Muscle layer of colon (tissue), 2 donors: ENCODE results near the gene PLCG1.
A peak's percentile ranks its signal among the peaks of the same experiment; 100 is the strongest.
"Not testable (repeated sequence)": the region's sequence is repeated elsewhere in the genome, so short reads cannot be mapped to it uniquely, and the experiment has no call there.

Source experiments
- H3K27ac ChIP-seq: one replicate; pipeline ENCODE4 v1.7.0; 2013; ENCODE audit warnings: low read depth, mild to moderate bottlenecking, low read length, moderate library complexity
- H3K27me3 ChIP-seq, 2 donors: one replicate each; pipeline ENCODE4 v1.7.0; 2013; ENCODE audit warnings: low read length in 2 of 2, mild to moderate bottlenecking in 2 of 2; ENCODE audit not compliant: insufficient read depth in 2 of 2, control insufficient read depth in 1 of 2
- H3K36me3 ChIP-seq: one replicate; pipeline ENCODE4 v1.7.0; 2013; ENCODE audit warnings: mild to moderate bottlenecking, low read length; ENCODE audit not compliant: insufficient read depth
- H3K4me1 ChIP-seq: one replicate; pipeline ENCODE4 v1.7.0; 2013; ENCODE audit warnings: mild to moderate bottlenecking, low read length; ENCODE audit not compliant: insufficient read depth
- H3K4me3 ChIP-seq, 2 donors: one replicate each; pipeline ENCODE4 v1.7.0; 2013; ENCODE audit warnings: low read length in 2 of 2, low read depth in 1 of 2, mild to moderate bottlenecking in 1 of 2, moderate library complexity in 1 of 2
- H3K9ac ChIP-seq: one replicate; pipeline ENCODE4 v1.7.0; 2013; ENCODE audit warnings: low read length
- H3K9me3 ChIP-seq: one replicate; pipeline ENCODE4 v1.7.0; 2013; ENCODE audit warnings: mild to moderate bottlenecking, low read length
- donor health status: abdominal sarcoma.
- donor health status: Adenocarcinoma of cecum.

Gene PLCG1

GRCh38 chr20:41110012-41110411, 27.3 kb upstream of the PLCG1 start:
- no peaks in the 10 kb centered on the region for H3K27me3 ChIP-seq
- no peak overlapping the region for H3K4me3 ChIP-seq
- no peaks in the 10 kb centered on the region for H3K4me1 ChIP-seq
- H3K9ac ChIP-seq = no peak overlapping the region
- no peaks in the 10 kb centered on the region for H3K9me3 ChIP-seq
- peaks cover 54% of the 10 kb centered on the region for H3K36me3 ChIP-seq
- H3K27ac ChIP-seq = no peak overlapping the region

- Histone ChIP-seq H3K4me3 (no peak overlapping the region), H3K9ac (no peak overlapping the region), H3K27ac (no peak overlapping the region), H3K4me1 (no peaks in the 10 kb centered on the region), H3K27me3 (no peaks in the 10 kb centered on the region), H3K36me3 (peaks cover 65% of the 10 kb centered on the region), H3K9me3 (no peaks in the 10 kb centered on the region)
Measured at GRCh38 chr20:41110930-41111577, 26.3 kb upstream of the PLCG1 start.

DNA sequence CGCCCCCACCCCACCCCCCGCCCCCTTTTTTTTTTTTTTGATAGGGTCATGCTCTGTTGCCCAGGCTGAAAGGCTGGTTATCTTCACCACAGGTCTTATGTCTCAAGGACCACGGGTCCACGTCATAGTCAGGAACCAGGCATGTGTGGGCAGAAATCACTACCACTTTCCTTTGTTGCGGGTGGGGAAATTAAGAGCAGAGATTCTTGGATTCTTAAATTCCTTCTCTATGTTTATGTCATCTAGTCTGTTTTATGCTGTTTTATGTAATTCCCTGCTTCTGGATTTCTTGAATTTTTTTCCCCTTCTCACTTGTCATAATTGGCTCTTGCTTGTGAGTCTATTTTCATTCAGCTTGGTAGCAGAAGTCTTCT, 25.8 kb upstream of the PLCG1 start:
- H3K4me1 ChIP-seq = no peaks in the 10 kb centered on the region
- H3K4me3 ChIP-seq = no peak overlapping the region
- H3K36me3 ChIP-seq = peaks cover 70% of the 10 kb centered on the region
- H3K27me3 ChIP-seq = no peaks in the 10 kb centered on the region
- no peak overlapping the region for H3K9ac ChIP-seq
- no peak overlapping the region for H3K27ac ChIP-seq
- H3K9me3 ChIP-seq = no peaks in the 10 kb centered on the region

GRCh38 chr20:41116282-41116956, 20.9 kb upstream of the PLCG1 start:
- Histone ChIP-seq H3K27me3 (no peaks in the 10 kb centered on the region), H3K4me3 (no peak overlapping the region), H3K36me3 (peaks cover 74% of the 10 kb centered on the region), H3K4me1 (peaks cover 12% of the 10 kb centered on the region), H3K27ac (no peak overlapping the region), H3K9me3 (no peaks in the 10 kb centered on the region), H3K9ac (no peak overlapping the region)

DNA sequence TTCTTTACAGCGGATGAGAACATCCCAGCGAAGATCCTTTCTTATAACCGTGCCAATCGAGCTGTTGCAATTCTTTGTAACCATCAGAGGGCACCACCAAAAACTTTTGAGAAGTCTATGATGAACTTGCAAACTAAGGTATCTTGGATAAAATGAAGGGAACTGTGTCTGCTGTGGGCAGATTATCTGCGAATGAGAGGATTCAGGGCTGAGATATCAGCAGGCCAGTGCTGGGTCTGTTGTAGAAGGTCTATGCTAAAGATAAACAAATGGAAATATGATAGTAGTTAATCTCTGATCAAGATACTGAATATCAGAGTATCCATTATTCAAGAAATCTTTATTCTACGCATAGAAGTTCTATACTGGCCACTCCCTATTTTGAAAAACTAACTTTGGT, 19.2 kb upstream of the PLCG1 start:
- not testable (repeated sequence) for H3K9me3 ChIP-seq, H3K27ac ChIP-seq, H3K9ac ChIP-seq, H3K4me3 ChIP-seq, H3K27me3 ChIP-seq
- peaks cover 12% of the 10 kb centered on the region for H3K4me1 ChIP-seq
- peaks cover 75% of the 10 kb centered on the region for H3K36me3 ChIP-seq

GRCh38 chr20:41118632-41119031, 18.7 kb upstream of the PLCG1 start:
- peaks cover 12% of the 10 kb centered on the region for H3K4me1 ChIP-seq
- peaks cover 77% of the 10 kb centered on the region for H3K36me3 ChIP-seq
- H3K9ac ChIP-seq = no peak overlapping the region
- no peaks in the 10 kb centered on the region for H3K9me3 ChIP-seq
- no peak overlapping the region for H3K27ac ChIP-seq
- H3K4me3 ChIP-seq = no peak overlapping the region
- H3K27me3 ChIP-seq = no peaks in the 10 kb centered on the region

GRCh38 chr20:41119614-41120561, 17.5 kb upstream of the PLCG1 start:
- no peak overlapping the region for H3K4me3 ChIP-seq
- H3K4me1 ChIP-seq = peaks cover 12% of the 10 kb centered on the region
- H3K27me3 ChIP-seq = no peaks in the 10 kb centered on the region
- H3K36me3 ChIP-seq = peaks cover 66% of the 10 kb centered on the region
- no peak overlapping the region for H3K9ac ChIP-seq
- peak overlapping the region; percentile 23 for H3K27ac ChIP-seq
- H3K9me3 ChIP-seq = no peaks in the 10 kb centered on the region

DNA sequence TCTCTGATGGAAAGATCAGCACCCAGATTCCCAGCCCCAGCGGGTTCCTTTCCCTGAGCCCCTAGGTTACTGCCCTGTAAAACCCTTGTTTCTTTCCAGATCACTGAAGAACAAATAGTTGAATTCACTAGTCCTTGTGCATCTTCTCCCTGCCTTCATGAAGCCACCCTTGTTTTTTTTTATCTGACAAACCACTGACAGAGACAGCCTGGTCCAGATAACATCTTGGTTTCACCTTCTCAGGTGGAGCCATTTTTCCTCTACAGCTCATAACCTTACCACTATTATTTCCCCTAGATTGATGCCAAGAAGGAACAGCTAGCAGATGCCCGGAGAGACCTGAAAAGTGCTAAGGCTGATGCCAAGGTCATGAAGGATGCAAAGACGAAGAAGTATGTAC, 15.9 kb upstream of the PLCG1 start:
- H3K27me3 ChIP-seq = no peaks in the 10 kb centered on the region
- peaks cover 60% of the 10 kb centered on the region for H3K36me3 ChIP-seq
- no peak overlapping the region for H3K9ac ChIP-seq
- H3K4me3 ChIP-seq = no peak overlapping the region
- H3K27ac ChIP-seq = no peak overlapping the region
- peaks cover 12% of the 10 kb centered on the region for H3K4me1 ChIP-seq
- no peaks in the 10 kb centered on the region for H3K9me3 ChIP-seq

- H3K4me1 ChIP-seq = peaks cover 12% of the 10 kb centered on the region
- no peak overlapping the region for H3K27ac ChIP-seq
- peaks cover 43% of the 10 kb centered on the region for H3K36me3 ChIP-seq
- no peak overlapping the region for H3K9ac ChIP-seq
- no peak overlapping the region for H3K4me3 ChIP-seq
- H3K27me3 ChIP-seq = no peaks in the 10 kb centered on the region
- H3K9me3 ChIP-seq = no peaks in the 10 kb centered on the region
Measured at GRCh38 chr20:41123631-41124030, 13.7 kb upstream of the PLCG1 start.

DNA sequence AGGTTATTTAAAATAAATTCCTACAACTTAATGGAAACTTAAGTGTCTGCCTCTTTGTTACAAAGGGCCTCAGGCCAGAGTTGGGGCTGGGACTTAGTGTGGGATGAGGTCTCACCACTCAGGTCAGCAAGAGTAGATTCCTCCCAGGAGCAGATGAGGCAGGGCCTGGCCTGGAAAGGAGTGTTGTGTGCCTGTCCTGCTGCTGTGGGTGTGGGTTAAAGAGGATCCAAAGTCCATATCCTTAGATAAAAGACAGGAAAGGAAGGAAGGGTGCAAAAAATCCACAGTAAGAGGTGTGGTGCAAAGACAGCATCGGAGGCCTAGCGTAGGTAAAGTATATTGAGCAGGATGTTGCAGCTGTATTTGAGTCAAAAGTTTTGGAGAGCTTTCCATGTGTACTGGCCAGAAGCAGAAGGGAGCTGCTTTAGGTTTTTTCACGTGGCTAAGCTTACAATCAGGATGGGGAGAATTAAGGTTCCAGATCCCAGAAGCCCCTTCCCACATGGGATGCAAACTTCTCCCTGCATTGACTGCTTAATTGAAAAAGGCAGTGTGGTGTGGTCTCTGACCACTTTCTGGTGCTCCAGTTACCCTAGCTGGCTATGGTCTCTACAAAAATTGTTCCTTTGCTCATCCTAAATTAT, 12.8 kb upstream of the PLCG1 start:
- Histone ChIP-seq H3K4me1 (peaks cover 10% of the 10 kb centered on the region), H3K9ac (no peak overlapping the region), H3K36me3 (peaks cover 38% of the 10 kb centered on the region), H3K27ac (no peak overlapping the region), H3K27me3 (no peaks in the 10 kb centered on the region), H3K4me3 (no peak overlapping the region), H3K9me3 (no peaks in the 10 kb centered on the region)
